ENCODE measurements around the gene HYPK.

The HYPK gene

DNA sequence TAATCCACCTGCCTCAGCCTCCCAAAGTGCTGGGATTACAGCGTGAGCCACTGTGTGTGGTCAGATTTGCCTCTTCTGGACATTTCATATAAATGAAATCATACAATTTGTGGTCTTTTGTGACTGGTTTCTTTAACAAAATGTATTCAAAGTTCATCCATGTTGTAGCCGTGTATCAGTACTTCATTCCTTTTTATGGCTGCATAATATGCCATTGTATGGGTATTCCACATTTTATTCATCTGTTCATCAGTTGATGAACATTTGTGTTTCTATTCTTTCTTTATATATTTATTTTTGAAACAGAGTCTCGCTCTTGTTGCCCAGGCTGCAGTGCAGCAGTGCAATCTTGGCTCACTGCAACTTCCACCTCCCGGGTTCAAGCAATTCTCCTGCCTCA is 52.2 kb downstream of the HYPK start:
- no peak for DNase-seq

All from Kasumi-1 (cell line).